Caco-2 (cell line): Measurements from ENCODE around the gene STK32B. TPM values are rescaled to one million over a fixed set of nuclear protein-coding genes. Genes with fewer than 3 reads are reported as not detected.

ENCODE experiments used
- BruUV-seq: library from RNA; stranded (reverse); fragments of 400-500 nt; replicated peaks from 2 replicates; lab custom pipeline; 2021; lab: Mats Ljungman, UMichigan
- CTCF ChIA-PET: fragments of 300-600 bp; sonication (Branson Sonifier 250); formaldehyde crosslinking; loops from one replicate; lab custom pipeline; 2022; ENCODE audit warnings: antibody characterized with exemption; lab: Charles Lee
- POLR2A ChIA-PET: fragments of 300-600 bp; sonication (Branson Sonifier 250); formaldehyde crosslinking; loops from one replicate; lab custom pipeline; 2022; ENCODE audit warnings: antibody characterized with exemption; lab: Charles Lee
- DNase-seq, 2 experiments: peaks; one replicate each; pipeline versions ENCODE4 v3.0.0 to v3.0.0-alpha.2; 2020 to 2022
- H3K27me3 ChIP-seq: replicated peaks from 2 replicates; pipeline ENCODE4 v1.6.0; 2011; ENCODE audit warnings: low read length; ENCODE audit not compliant: control insufficient read depth, insufficient read depth
- H3K36me3 ChIP-seq: 2 replicates; pipeline ENCODE4 v1.5.1; 2011; ENCODE audit warnings: low read length; ENCODE audit not compliant: control insufficient read depth, insufficient read depth
- H3K4me1 ChIP-seq: fragments of 250-450 bp; sonication (Bioruptor Pico); 2 replicates; pipeline ENCODE4 v1.5.1; 2020; ENCODE audit warnings: mild to moderate bottlenecking
- H3K4me3 ChIP-seq: 2 replicates; pipeline ENCODE4 v1.5.1; 2011; ENCODE audit warnings: low read depth, mild to moderate bottlenecking, control low read depth, low read length
- H3K9me3 ChIP-seq: fragments of 250-450 bp; sonication (Bioruptor Pico); 2 replicates; pipeline ENCODE4 v1.5.1; 2020; ENCODE audit warnings: mild to moderate bottlenecking, moderate library complexity
- H3K27ac Mint-ChIP-seq: one replicate; pipeline ENCODE4 v1.8.0; 2022; ENCODE audit warnings: mixed read lengths; ENCODE audit not compliant: unreplicated experiment
- H3K27me3 Mint-ChIP-seq: one replicate; pipeline ENCODE4 v1.8.0; 2022; ENCODE audit warnings: mixed read lengths; ENCODE audit not compliant: insufficient read depth, unreplicated experiment
- H3K36me3 Mint-ChIP-seq: one replicate; pipeline ENCODE4 v1.8.0; 2022; ENCODE audit warnings: mild to moderate bottlenecking, mixed read lengths; ENCODE audit not compliant: insufficient read depth, unreplicated experiment
- H3K4me1 Mint-ChIP-seq: one replicate; pipeline ENCODE4 v1.8.0; 2022; ENCODE audit warnings: low read depth, mixed read lengths; ENCODE audit not compliant: unreplicated experiment
- H3K4me3 Mint-ChIP-seq: one replicate; pipeline ENCODE4 v1.8.0; 2022; ENCODE audit warnings: mild to moderate bottlenecking, moderate library complexity, mixed read lengths; ENCODE audit not compliant: unreplicated experiment
- H3K9me3 Mint-ChIP-seq: one replicate; pipeline ENCODE4 v1.8.0; 2022; ENCODE audit warnings: mixed read lengths; ENCODE audit not compliant: unreplicated experiment
- CTCF ChIP-seq, 2 experiments: fragments of 200-600 bp in 1 of 2; IDR thresholded peaks; 1 replicate in 1 of 2; 2 replicates in 1 of 2; pipeline versions ENCODE4 v1.5.1 to v1.8.0; 2011 to 2022; ENCODE audit warnings: antibody characterized with exemption in 1 of 2, control low read depth in 1 of 2, inconsistent platforms in 1 of 2, low read depth in 1 of 2, low read length in 1 of 2, mild to moderate bottlenecking in 1 of 2, moderate library complexity in 1 of 2; ENCODE audit not compliant: insufficient read depth in 1 of 2, severe bottlenecking in 1 of 2, unreplicated experiment in 1 of 2
- intact Hi-C: fragments of 100-400 bp; cut with micrococcal nuclease; formaldehyde crosslinking; loops from one replicate; pipeline ENCODE4 v1.10.0; 2022; ENCODE audit not compliant: unreplicated experiment
- total RNA-seq: library from RNA; stranded (reverse); gene quantifications from 2 replicates; pipeline ENCODE4 v1.2.3, GENCODE V29; 2022

STK32B gene
- total RNA-seq, 1 experiment from 2014 or later = 11.2 TPM

- H3K4me3 Mint-ChIP-seq = no peak overlapping the region
- TF ChIP-seq CTCF (IDR thresholded peaks at IDR 0.05; ENCODE audit: insufficient read depth in 1 of 2, low read depth in 1 of 2, low read length in 1 of 2, severe bottlenecking in 1 of 2, unreplicated experiment in 1 of 2) = no peak
- ChIA-PET POLR2A (no interaction called here), CTCF (no interaction called here)
- H3K27ac Mint-ChIP-seq = peak overlapping the region; percentile 74
- intact Hi-C loops = no loop called here
- no peaks in the 10 kb centered on the region for H3K27me3 Mint-ChIP-seq
- DNase-seq = peak; percentile 49 to 61
- no peaks in the 10 kb centered on the region for H3K36me3 Mint-ChIP-seq
- Histone ChIP-seq H3K36me3 (no peaks in the 10 kb centered on the region), H3K9me3 (no peaks in the 10 kb centered on the region), H3K4me3 (no peak overlapping the region), H3K27me3 (no peaks in the 10 kb centered on the region), H3K4me1 (no peaks in the 10 kb centered on the region)
- no TSS peak for BruUV-seq
- H3K4me1 Mint-ChIP-seq = peaks cover 9% of the 10 kb centered on the region
- no peaks in the 10 kb centered on the region for H3K9me3 Mint-ChIP-seq
Observed at GRCh38 chr4:5365071-5366008, 314.1 kb downstream of the STK32B start.

DNA sequence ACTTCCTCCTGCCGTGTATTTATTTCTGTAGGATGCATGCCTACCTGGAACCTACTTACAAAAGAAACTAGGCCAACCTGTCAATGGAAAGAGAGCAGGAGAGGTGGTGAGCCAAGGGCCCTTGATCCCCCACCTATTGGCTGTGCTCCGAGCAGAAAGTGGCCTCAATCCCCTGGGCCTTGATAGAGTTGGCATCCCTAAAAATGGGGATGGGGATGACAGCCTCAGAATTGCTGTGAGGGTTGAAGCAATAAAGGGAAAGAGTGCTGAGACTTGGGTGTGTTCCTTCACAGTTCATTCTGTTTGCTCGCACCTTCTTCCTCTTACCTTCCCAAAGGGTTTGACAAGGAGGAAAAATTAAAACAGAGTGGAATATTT lies 314.7 kb downstream of the STK32B start:
- Histone ChIP-seq H3K4me1 (no peaks in the 10 kb centered on the region), H3K27me3 (no peaks in the 10 kb centered on the region), H3K9me3 (no peaks in the 10 kb centered on the region), H3K36me3 (no peaks in the 10 kb centered on the region), H3K4me3 (no peak overlapping the region)
- intact Hi-C loops = no loop called here
- CTCF ChIA-PET = no interaction called here
- POLR2A ChIA-PET = no interaction called here
- no peaks in the 10 kb centered on the region for H3K27me3 Mint-ChIP-seq
- H3K9me3 Mint-ChIP-seq = peaks cover 5% of the 10 kb centered on the region
- DNase-seq = no peak
- peaks cover 12% of the 10 kb centered on the region for H3K4me1 Mint-ChIP-seq
- no peaks in the 10 kb centered on the region for H3K36me3 Mint-ChIP-seq
- no peak for TF ChIP-seq CTCF (IDR thresholded peaks at IDR 0.05; ENCODE audit: insufficient read depth in 1 of 2, low read depth in 1 of 2, low read length in 1 of 2, severe bottlenecking in 1 of 2, unreplicated experiment in 1 of 2)
- peak overlapping the region; percentile 74 for H3K27ac Mint-ChIP-seq
- no TSS peak for BruUV-seq
- no peak overlapping the region for H3K4me3 Mint-ChIP-seq

DNA sequence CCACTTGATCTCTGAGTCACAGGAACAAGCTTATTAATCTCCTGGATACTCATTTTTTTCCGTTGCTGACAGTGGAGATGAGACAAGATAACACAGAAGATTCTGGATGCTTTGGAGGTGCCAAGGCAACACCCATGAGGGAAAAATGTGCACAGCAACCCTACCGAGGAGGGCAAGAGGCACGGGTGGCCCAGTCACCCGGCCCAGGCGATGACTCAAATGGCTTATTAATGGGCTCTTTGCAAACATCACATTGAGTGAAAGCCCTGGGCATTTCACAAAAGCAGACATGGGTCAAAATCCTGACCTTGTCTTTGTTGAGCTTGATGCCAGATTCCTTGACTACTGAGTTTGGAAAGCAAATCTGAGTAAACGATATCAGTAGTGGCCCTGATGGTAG lies 315.1 kb downstream of the STK32B start:
- H3K4me1 Mint-ChIP-seq = peaks cover 15% of the 10 kb centered on the region
- intact Hi-C loops = no loop called here
- POLR2A ChIA-PET = no interaction called here
- no peaks in the 10 kb centered on the region for H3K36me3 ChIP-seq
- H3K27me3 Mint-ChIP-seq = no peaks in the 10 kb centered on the region
- no peak overlapping the region for H3K4me3 ChIP-seq
- peak overlapping the region; percentile 74 for H3K27ac Mint-ChIP-seq
- no peaks in the 10 kb centered on the region for H3K36me3 Mint-ChIP-seq
- H3K9me3 ChIP-seq = no peaks in the 10 kb centered on the region
- no peak for TF ChIP-seq CTCF (IDR thresholded peaks at IDR 0.05; ENCODE audit: insufficient read depth in 1 of 2, low read depth in 1 of 2, low read length in 1 of 2, severe bottlenecking in 1 of 2, unreplicated experiment in 1 of 2)
- CTCF ChIA-PET = no interaction called here
- no peak overlapping the region for H3K4me3 Mint-ChIP-seq
- BruUV-seq = no TSS peak
- H3K4me1 ChIP-seq = no peaks in the 10 kb centered on the region
- no peaks in the 10 kb centered on the region for H3K27me3 ChIP-seq
- peaks cover 9% of the 10 kb centered on the region for H3K9me3 Mint-ChIP-seq
- no peak for DNase-seq
